ENCODE results near the gene SBSN. TPM values are rescaled to one million over a fixed set of nuclear protein-coding genes. Genes with fewer than 3 reads are reported as not detected.
"Not testable (repeated sequence)": the region's sequence is repeated elsewhere in the genome, so short reads cannot be mapped to it uniquely, and the experiment has no call there.

Gene SBSN
- total and polyA plus RNA-seq, 9 donors: not detected

DNA sequence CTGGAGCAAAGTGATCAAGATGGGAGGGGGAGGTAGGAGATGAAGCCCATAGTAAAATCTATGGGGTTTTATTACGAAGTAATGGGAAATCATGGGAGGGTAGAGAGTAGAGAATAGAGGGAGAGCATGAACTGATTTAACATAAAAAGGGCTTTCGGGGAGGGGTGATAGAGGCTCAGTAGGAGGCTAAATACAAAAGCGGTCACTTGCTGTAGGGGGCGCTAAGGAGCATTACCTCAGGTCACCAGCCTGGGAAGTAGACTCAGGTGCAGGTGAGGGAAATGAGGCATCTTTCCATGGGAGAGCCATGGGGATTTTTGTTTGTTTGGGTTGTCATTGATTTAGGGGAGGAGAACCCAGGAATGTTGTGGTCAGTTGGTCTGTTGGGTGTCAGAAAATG lies 52.0 kb downstream of the SBSN start:
- intact Hi-C loops (cut with DNase I): no loop called here
- TF ChIP-seq, protein P1, sequence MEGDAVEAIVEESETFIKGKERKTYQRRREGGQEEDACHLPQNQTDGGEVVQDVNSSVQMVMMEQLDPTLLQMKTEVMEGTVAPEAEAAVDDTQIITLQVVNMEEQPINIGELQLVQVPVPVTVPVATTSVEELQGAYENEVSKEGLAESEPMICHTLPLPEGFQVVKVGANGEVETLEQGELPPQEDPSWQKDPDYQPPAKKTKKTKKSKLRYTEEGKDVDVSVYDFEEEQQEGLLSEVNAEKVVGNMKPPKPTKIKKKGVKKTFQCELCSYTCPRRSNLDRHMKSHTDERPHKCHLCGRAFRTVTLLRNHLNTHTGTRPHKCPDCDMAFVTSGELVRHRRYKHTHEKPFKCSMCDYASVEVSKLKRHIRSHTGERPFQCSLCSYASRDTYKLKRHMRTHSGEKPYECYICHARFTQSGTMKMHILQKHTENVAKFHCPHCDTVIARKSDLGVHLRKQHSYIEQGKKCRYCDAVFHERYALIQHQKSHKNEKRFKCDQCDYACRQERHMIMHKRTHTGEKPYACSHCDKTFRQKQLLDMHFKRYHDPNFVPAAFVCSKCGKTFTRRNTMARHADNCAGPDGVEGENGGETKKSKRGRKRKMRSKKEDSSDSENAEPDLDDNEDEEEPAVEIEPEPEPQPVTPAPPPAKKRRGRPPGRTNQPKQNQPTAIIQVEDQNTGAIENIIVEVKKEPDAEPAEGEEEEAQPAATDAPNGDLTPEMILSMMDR (IDR thresholded peaks at IDR 0.05): no peak
- TF ChIP-seq POLR2A (IDR thresholded peaks at IDR 0.05): no peak
- no peak for TF ChIP-seq EP300 (IDR thresholded peaks at IDR 0.05)
- Histone ChIP-seq H3K27me3 (no peaks in the 10 kb centered on the region), H3K27ac (no peak overlapping the region), H3K4me1 (ENCODE audit: insufficient read depth) (no peaks in the 10 kb centered on the region), H3K9me3 (no peaks in the 10 kb centered on the region), H3K36me3 (no peaks in the 10 kb centered on the region), H3K4me3 (no peak overlapping the region)
- 50 to 59% (median 58%) methylated on average over 4 of the region's 4 CpGs for WGBS, 3 donors
- DNase-seq: no peak

GRCh38 chr19:35474594-35474993 lies 53.5 kb downstream of the SBSN start:
- 94 to 95% (median 95%) methylated on average over 7 of the region's 7 CpGs for WGBS, 3 donors
- H3K27ac ChIP-seq; H3K27me3 ChIP-seq; H3K36me3 ChIP-seq; intact Hi-C loops (cut with DNase I); H3K9me3 ChIP-seq; H3K4me3 ChIP-seq; DNase-seq; H3K4me1 ChIP-seq (ENCODE audit: insufficient read depth): not testable (repeated sequence)

DNA sequence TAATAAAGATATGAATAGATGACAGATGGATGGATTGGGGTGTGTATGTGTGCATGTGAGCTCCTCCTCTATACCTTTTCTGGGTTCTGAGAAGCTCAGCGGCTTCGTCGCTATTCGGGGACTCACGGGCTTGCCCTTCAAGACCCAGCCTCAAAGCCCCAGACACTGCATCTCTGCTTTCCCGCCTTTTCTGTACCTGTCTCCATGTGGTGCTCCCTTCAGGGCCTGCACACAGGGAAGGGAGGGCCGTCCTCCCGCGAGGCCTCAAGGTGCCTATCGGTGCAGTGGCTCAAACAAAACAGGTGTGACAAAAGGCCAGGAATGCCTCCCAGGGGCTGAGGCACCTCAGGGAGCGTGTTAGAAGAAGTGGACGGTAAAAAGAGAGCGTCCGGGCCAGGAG lies 54.0 kb downstream of the SBSN start:
- no peak for TF ChIP-seq EP300 (IDR thresholded peaks at IDR 0.05)
- TF ChIP-seq POLR2A (IDR thresholded peaks at IDR 0.05): no peak
- TF ChIP-seq, protein P1 (IDR thresholded peaks at IDR 0.05): no peak
- no peak for DNase-seq
- intact Hi-C loops (cut with DNase I): no loop called here
- Histone ChIP-seq H3K27ac (no peak overlapping the region), H3K4me3 (no peak overlapping the region), H3K4me1 (ENCODE audit: insufficient read depth) (no peaks in the 10 kb centered on the region), H3K27me3 (no peaks in the 10 kb centered on the region), H3K36me3 (no peaks in the 10 kb centered on the region), H3K9me3 (no peaks in the 10 kb centered on the region)
- 90 to 98% (median 94%) methylated on average over 14 of the region's 14 CpGs for WGBS, 3 donors

Other genes with a start within 250 kb of the SBSN start
- 1 to 10 TPM in 3 of 7 donors, under 1 TPM in 2, not detected in 2; 0.43 to 4.0 (median 1.3) TPM for gene HAMP, start 245.8 kb downstream of the SBSN start, total RNA-seq
- 1 to 10 TPM in 1 of 2 donors, not detected in 1; 1.1 TPM for gene HAMP, start 245.8 kb downstream of the SBSN start, polyA plus RNA-seq
- gene MAG, start 236.2 kb downstream of the SBSN start, total RNA-seq: 100 to 1,000 TPM in 3 of 7 donors, 10 to 100 TPM in 4; 58.0 to 146 (median 94.2) TPM
- 100 to 1,000 TPM in 1 of 2 donors, 1 to 10 TPM in 1; 1.1 to 106 TPM for gene MAG, start 236.2 kb downstream of the SBSN start, polyA plus RNA-seq
- gene CD22, start 199.1 kb downstream of the SBSN start, total RNA-seq: 100 to 1,000 TPM in 5 of 7 donors, 10 to 100 TPM in 2; 54.2 to 264 (median 137) TPM
- gene CD22, start 199.1 kb downstream of the SBSN start, polyA plus RNA-seq: 10 to 100 TPM; 79.4 to 94.2 TPM
- 1 to 10 TPM in 5 of 7 donors, under 1 TPM in 2; 0.11 to 5.0 (median 1.8) TPM for gene FFAR1, start 180.4 kb downstream of the SBSN start, total RNA-seq
- under 1 TPM; 0.32 to 0.67 TPM for gene FFAR1, start 180.4 kb downstream of the SBSN start, polyA plus RNA-seq
- under 1 TPM in 4 of 7 donors, not detected in 3; 0.15 to 0.43 (median 0.21) TPM for gene FFAR3, start 169.9 kb downstream of the SBSN start, total RNA-seq
- under 1 TPM in 1 of 2 donors, not detected in 1; 0.12 TPM for gene FFAR3, start 169.9 kb downstream of the SBSN start, polyA plus RNA-seq
- gene GPR42, start 157.2 kb downstream of the SBSN start, total RNA-seq: not detected
- gene GPR42, start 157.2 kb downstream of the SBSN start, polyA plus RNA-seq: not detected
- under 1 TPM in 2 of 7 donors, not detected in 5; 0.20 to 0.32 TPM for gene FFAR2, start 80.1 kb downstream of the SBSN start, total RNA-seq
- gene FFAR2, start 80.1 kb downstream of the SBSN start, polyA plus RNA-seq: under 1 TPM; 0.32 to 0.47 TPM
- 1 to 10 TPM in 1 of 7 donors, under 1 TPM in 4, not detected in 2; 0.54 to 1.6 (median 0.75) TPM for gene KRTDAP, start 37.8 kb downstream of the SBSN start, total RNA-seq
- gene KRTDAP, start 37.8 kb downstream of the SBSN start, polyA plus RNA-seq: not detected
- 100 to 1,000 TPM in 3 of 7 donors, 10 to 100 TPM in 4; 82.1 to 177 (median 98.4) TPM for gene DMKN, start 14.7 kb downstream of the SBSN start, total RNA-seq
- gene DMKN, start 14.7 kb downstream of the SBSN start, polyA plus RNA-seq: 10 to 100 TPM; 58.3 to 59.0 TPM
- not detected for gene GAPDHS, start 5.1 kb upstream of the SBSN start, total RNA-seq
- gene GAPDHS, start 5.1 kb upstream of the SBSN start, polyA plus RNA-seq: not detected
- gene TMEM147, start 17.3 kb upstream of the SBSN start, total RNA-seq: 10 to 100 TPM; 61.4 to 87.7 (median 66.8) TPM
- gene TMEM147, start 17.3 kb upstream of the SBSN start, polyA plus RNA-seq: 100 to 1,000 TPM in 1 of 2 donors, 10 to 100 TPM in 1; 80.9 to 105 TPM
- gene ATP4A, start 35.3 kb upstream of the SBSN start, total RNA-seq: not detected
- under 1 TPM in 1 of 2 donors, not detected in 1; 0.02 TPM for gene ATP4A, start 35.3 kb upstream of the SBSN start, polyA plus RNA-seq
- gene PMIS2, start 57.9 kb upstream of the SBSN start, total RNA-seq: not detected
- gene PMIS2, start 57.9 kb upstream of the SBSN start, polyA plus RNA-seq: not detected
- 10 to 100 TPM; 10.6 to 24.5 (median 19.5) TPM for gene HAUS5, start 84.4 kb upstream of the SBSN start, total RNA-seq
- gene HAUS5, start 84.4 kb upstream of the SBSN start, polyA plus RNA-seq: 10 to 100 TPM in 1 of 2 donors, 1 to 10 TPM in 1; 8.8 to 14.8 TPM
- gene RBM42, start 100.7 kb upstream of the SBSN start, total RNA-seq: 10 to 100 TPM; 43.0 to 90.4 (median 78.1) TPM
- 10 to 100 TPM in 1 of 2 donors, 1 to 10 TPM in 1; 6.1 to 68.0 TPM for gene RBM42, start 100.7 kb upstream of the SBSN start, polyA plus RNA-seq
- gene ETV2, start 113.4 kb upstream of the SBSN start, total RNA-seq: 1 to 10 TPM in 5 of 7 donors, under 1 TPM in 2; 0.79 to 2.5 (median 1.4) TPM
- 1 to 10 TPM in 1 of 2 donors, not detected in 1; 1.9 TPM for gene ETV2, start 113.4 kb upstream of the SBSN start, polyA plus RNA-seq
- 100 to 1,000 TPM; 181 to 320 (median 243) TPM for gene COX6B1, start 120.0 kb upstream of the SBSN start, total RNA-seq
- gene COX6B1, start 120.0 kb upstream of the SBSN start, polyA plus RNA-seq: 100 to 1,000 TPM; 466 to 601 TPM
- not detected for gene UPK1A, start 138.2 kb upstream of the SBSN start, total RNA-seq
- under 1 TPM; 0.06 to 0.20 TPM for gene UPK1A, start 138.2 kb upstream of the SBSN start, polyA plus RNA-seq
- under 1 TPM in 1 of 7 donors, not detected in 6; 0.41 TPM for gene ZBTB32, start 176.2 kb upstream of the SBSN start, total RNA-seq
- not detected for gene ZBTB32, start 176.2 kb upstream of the SBSN start, polyA plus RNA-seq
- gene KMT2B, start 189.7 kb upstream of the SBSN start, total RNA-seq: 10 to 100 TPM; 13.0 to 53.7 (median 38.4) TPM
- gene KMT2B, start 189.7 kb upstream of the SBSN start, polyA plus RNA-seq: 10 to 100 TPM in 1 of 2 donors, 1 to 10 TPM in 1; 8.8 to 27.2 TPM
- 10 to 100 TPM in 3 of 7 donors, 1 to 10 TPM in 4; 3.6 to 12.8 (median 7.6) TPM for gene IGFLR1, start 214.1 kb upstream of the SBSN start, total RNA-seq
- gene IGFLR1, start 214.1 kb upstream of the SBSN start, polyA plus RNA-seq: 1 to 10 TPM in 1 of 2 donors, under 1 TPM in 1; 0.93 to 9.0 TPM
- gene U2AF1L4, start 217.1 kb upstream of the SBSN start, total RNA-seq: 10 to 100 TPM; 16.7 to 37.5 (median 25.6) TPM
- 10 to 100 TPM; 16.7 to 37.7 TPM for gene U2AF1L4, start 217.1 kb upstream of the SBSN start, polyA plus RNA-seq
- gene PSENEN, start 217.3 kb upstream of the SBSN start, total RNA-seq: 10 to 100 TPM; 23.4 to 90.4 (median 44.9) TPM
- 10 to 100 TPM; 34.0 to 44.6 TPM for gene PSENEN, start 217.3 kb upstream of the SBSN start, polyA plus RNA-seq
- gene LIN37, start 220.3 kb upstream of the SBSN start, total RNA-seq: 10 to 100 TPM; 14.5 to 25.6 (median 19.1) TPM
- gene LIN37, start 220.3 kb upstream of the SBSN start, polyA plus RNA-seq: 10 to 100 TPM in 1 of 2 donors, 1 to 10 TPM in 1; 9.8 to 24.1 TPM
- gene HSPB6, start 228.7 kb upstream of the SBSN start, total RNA-seq: 100 to 1,000 TPM in 6 of 7 donors, 10 to 100 TPM in 1; 44.9 to 276 (median 232) TPM
- gene HSPB6, start 228.7 kb upstream of the SBSN start, polyA plus RNA-seq: 100 to 1,000 TPM; 101 to 434 TPM
- 10 to 100 TPM in 5 of 7 donors, 1 to 10 TPM in 2; 3.3 to 59.0 (median 32.0) TPM for gene PROSER3, start 229.9 kb upstream of the SBSN start, total RNA-seq
- gene PROSER3, start 229.9 kb upstream of the SBSN start, polyA plus RNA-seq: 10 to 100 TPM; 12.6 to 12.9 TPM
- gene ARHGAP33, start 247.3 kb upstream of the SBSN start, total RNA-seq: 10 to 100 TPM; 14.7 to 52.7 (median 46.1) TPM
- gene ARHGAP33, start 247.3 kb upstream of the SBSN start, polyA plus RNA-seq: 10 to 100 TPM in 1 of 2 donors, under 1 TPM in 1; 0.95 to 18.5 TPM

All from ovary (tissue), 9 donors.